Effector CD4-positive, alpha-beta T cell (primary cell): ENCODE results near the gene LEFTY1.
"Not testable (repeated sequence)": the region's sequence is repeated elsewhere in the genome, so short reads cannot be mapped to it uniquely, and the experiment has no call there.

Source experiments
- DNase-seq: peaks from one replicate; pipeline ENCODE4 v3.0.0-alpha.2; 2020

Gene LEFTY1

GRCh38 chr1:225845571-225846259 lies 43.2 kb downstream of the LEFTY1 start:
- DNase-seq: no peak

DNA sequence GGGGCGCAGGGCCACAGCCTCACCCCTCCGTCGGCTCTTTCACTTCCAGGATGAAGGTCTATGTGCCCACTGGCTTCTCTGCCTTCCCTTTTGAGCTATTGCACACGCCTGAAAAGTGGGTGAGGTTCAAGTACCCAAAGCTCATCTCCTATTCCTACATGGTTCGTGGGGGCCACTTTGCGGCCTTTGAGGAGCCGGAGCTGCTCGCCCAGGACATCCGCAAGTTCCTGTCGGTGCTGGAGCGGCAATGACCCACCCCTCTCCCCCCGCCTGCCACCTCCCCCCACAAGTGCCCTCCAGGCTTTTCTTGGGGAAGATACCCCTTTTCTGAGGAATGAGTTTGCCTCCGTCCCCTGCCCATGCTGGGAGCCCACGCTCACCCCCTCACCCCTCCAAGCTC lies 43.8 kb downstream of the LEFTY1 start:
- no peak for DNase-seq

- no peak for DNase-seq
Observed at GRCh38 chr1:225844236-225845061, 44.5 kb downstream of the LEFTY1 start.

DNA sequence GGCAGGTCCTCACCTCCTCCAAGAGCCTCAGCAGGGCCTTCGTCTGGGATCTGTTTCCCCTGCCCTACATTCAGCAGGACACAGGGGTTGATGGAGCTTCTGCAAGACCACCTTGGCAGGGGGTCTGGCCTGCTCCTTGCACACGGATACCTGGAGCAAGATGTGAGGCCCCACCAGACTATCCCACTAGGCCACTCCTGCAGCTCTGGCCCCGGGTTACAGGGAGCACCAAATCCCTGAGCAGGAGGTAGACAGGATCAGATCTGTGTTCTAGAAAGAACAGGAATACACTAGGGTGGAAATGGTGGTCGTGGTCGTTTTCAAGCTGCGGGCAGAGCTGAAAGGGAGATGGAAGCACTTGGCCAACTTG lies 45.5 kb downstream of the LEFTY1 start:
- DNase-seq: no peak

GRCh38 chr1:225842788-225843425 lies 46.0 kb downstream of the LEFTY1 start:
- no peak for DNase-seq

DNA sequence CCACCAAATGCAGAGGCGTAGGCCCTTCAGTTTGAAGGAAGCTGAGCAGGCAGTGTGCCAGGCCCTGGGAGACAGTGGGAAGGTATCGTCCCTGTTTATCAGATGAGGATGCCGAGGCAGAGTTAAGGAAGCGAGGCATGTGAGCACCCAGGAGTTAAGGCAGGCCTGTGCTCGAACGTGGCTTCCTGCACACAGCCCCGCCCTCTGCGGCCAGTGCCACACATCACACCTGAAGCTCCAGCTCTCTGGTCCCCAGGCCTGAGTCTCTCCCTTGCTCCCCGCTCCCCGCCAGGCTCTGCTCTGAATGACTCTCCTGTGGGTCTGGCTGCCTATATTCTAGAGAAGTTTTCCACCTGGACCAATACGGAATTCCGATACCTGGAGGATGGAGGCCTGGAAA lies 46.9 kb downstream of the LEFTY1 start:
- no peak for DNase-seq

GRCh38 chr1:225840713-225841112 lies 48.2 kb downstream of the LEFTY1 start:
- no peak for DNase-seq

DNA sequence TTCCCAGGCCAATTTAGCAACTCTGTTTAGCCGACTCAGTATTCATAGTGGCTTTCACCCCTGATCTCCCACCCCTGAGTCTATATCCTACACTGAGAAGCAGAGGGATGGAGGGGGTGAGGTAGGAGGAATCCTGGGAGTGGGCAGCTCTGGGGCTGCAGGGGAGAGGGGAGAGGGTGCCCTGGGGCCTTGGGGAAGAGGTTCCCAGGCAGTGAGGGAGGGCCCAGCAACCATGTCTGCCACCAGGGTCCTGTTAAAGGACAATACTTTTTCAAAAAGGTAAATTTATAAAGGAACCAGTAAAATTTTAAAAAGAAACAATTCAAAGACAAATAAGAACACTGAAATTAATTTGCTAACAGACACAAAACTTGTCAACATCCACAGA lies 48.7 kb downstream of the LEFTY1 start:
- no peak for DNase-seq

DNA sequence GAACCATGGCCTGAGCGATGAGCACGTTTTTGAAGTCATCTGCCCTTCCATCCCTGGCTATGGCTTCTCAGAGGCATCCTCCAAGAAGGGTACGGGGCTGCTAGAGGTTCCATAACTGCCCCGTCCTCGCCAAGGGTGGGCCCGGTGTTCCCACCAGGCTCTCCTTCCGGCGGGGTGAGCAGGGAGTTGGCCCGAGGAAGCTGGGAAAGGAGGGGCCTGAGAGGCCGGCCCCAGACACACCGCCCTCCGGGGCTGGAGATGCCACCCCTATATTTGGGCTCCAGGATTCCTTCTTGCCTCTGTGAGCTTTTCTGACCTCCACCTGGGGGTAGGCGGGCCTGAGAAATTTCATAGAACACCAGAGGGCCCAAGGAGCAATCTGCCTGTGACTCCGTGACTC lies 50.2 kb downstream of the LEFTY1 start:
- DNase-seq: no peak

- not testable (repeated sequence) for DNase-seq
Observed at GRCh38 chr1:225836296-225836695, 52.6 kb downstream of the LEFTY1 start.
